ENCODE measurements around the gene ILF2.
"Not testable (repeated sequence)": the region's sequence is repeated elsewhere in the genome, so short reads cannot be mapped to it uniquely, and the experiment has no call there.

ILF2 gene

GRCh38 chr1:153649137-153649862, 21.5 kb downstream of the ILF2 start:
- DNase-seq (ENCODE audit: low spot score), result no peak

GRCh38 chr1:153648000-153648643, 22.7 kb downstream of the ILF2 start:
- no peak for DNase-seq (ENCODE audit: low spot score)

- no peak for DNase-seq (ENCODE audit: low spot score)
Measured at GRCh38 chr1:153647346-153647714, 23.5 kb downstream of the ILF2 start.

- no peak for DNase-seq (ENCODE audit: low spot score)
Measured at GRCh38 chr1:153646672-153647345, 24.0 kb downstream of the ILF2 start.

- no peak for DNase-seq (ENCODE audit: low spot score)
Measured at GRCh38 chr1:153643816-153644215, 27.0 kb downstream of the ILF2 start.

GRCh38 chr1:153643100-153643499, 27.7 kb downstream of the ILF2 start:
- DNase-seq (ENCODE audit: low spot score), result no peak

- DNase-seq (ENCODE audit: low spot score), result no peak
Measured at GRCh38 chr1:153642161-153642560, 28.6 kb downstream of the ILF2 start.

- DNase-seq (ENCODE audit: low spot score), result no peak
Measured at GRCh38 chr1:153640861-153641260, 29.9 kb downstream of the ILF2 start.

GRCh38 chr1:153640213-153640612, 30.6 kb downstream of the ILF2 start:
- not testable (repeated sequence) for DNase-seq (ENCODE audit: low spot score)

- DNase-seq (ENCODE audit: low spot score), result no peak
Measured at GRCh38 chr1:153639280-153639679, 31.5 kb downstream of the ILF2 start.

- no peak for DNase-seq (ENCODE audit: low spot score)
Measured at GRCh38 chr1:153638261-153638660, 32.5 kb downstream of the ILF2 start.

GRCh38 chr1:153636312-153636711, 34.5 kb downstream of the ILF2 start:
- DNase-seq (ENCODE audit: low spot score), result no peak

- no peak for DNase-seq (ENCODE audit: low spot score)
Measured at GRCh38 chr1:153635872-153636271, 34.9 kb downstream of the ILF2 start.

- DNase-seq (ENCODE audit: low spot score), result peak; percentile 97
Measured at GRCh38 chr1:153633754-153634665, 36.8 kb downstream of the ILF2 start, which contains the start of gene CHTOP. Gene CHTOP (plus strand): TSS chr1:153634066. CDS start chr1:153636589, 2,523 bp downstream.

- DNase-seq (ENCODE audit: low spot score), result no peak
Measured at GRCh38 chr1:153633161-153633753, 37.5 kb downstream of the ILF2 start.

GRCh38 chr1:153631047-153632022, 39.5 kb downstream of the ILF2 start:
- DNase-seq (ENCODE audit: low spot score), result no peak

GRCh38 chr1:153630384-153630783, 40.4 kb downstream of the ILF2 start:
- no peak for DNase-seq (ENCODE audit: low spot score)

- DNase-seq (ENCODE audit: low spot score), result no peak
Measured at GRCh38 chr1:153629971-153630370, 40.8 kb downstream of the ILF2 start.

- DNase-seq (ENCODE audit: low spot score), result no peak
Measured at GRCh38 chr1:153629343-153629665, 41.5 kb downstream of the ILF2 start.

GRCh38 chr1:153628638-153629342, 42.0 kb downstream of the ILF2 start:
- DNase-seq (ENCODE audit: low spot score), result no peak

Data from germinal center (tissue), 1 donor.